ENCODE measurements around the gene TPD52L2. TPM values are rescaled to one million over a fixed set of nuclear protein-coding genes. Genes with fewer than 3 reads are reported as not detected.
"Not testable (repeated sequence)": the region's sequence is repeated elsewhere in the genome, so short reads cannot be mapped to it uniquely, and the experiment has no call there.

Gene TPD52L2
- total RNA-seq, 1 donor from 2014 or later: 112 TPM

DNA sequence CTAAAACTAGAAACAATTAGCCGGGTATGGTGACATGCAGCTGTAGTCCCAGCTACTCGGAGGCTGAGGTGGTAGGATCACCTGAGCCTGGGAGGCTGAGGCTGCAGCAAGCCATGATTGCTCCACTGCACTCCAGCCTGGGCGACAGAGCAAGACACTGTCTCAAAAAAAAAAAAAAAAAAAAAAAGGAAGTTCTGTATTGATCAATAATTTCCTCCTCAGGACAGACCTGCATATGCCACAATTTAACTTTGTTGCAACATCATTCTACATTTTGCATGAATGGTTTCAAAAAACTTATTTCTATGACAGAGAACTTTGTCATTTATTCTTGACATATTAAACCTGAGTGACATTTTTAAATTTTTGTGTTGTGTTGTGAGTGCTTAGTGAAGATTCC is 35.3 kb downstream of the TPD52L2 start:
- no peak overlapping the region for H3K4me3 ChIP-seq (ENCODE audit: low read depth, low read length)
- no peak for TF ChIP-seq CTCF (conservative IDR thresholded peaks at IDR 0.05; ENCODE audit: low read depth, low read length)
- no peak for DNase-seq (ENCODE audit: low read depth)

- no peak overlapping the region for H3K4me3 ChIP-seq (ENCODE audit: low read depth, low read length)
- no peak for TF ChIP-seq CTCF (conservative IDR thresholded peaks at IDR 0.05; ENCODE audit: low read depth, low read length)
Observed at GRCh38 chr20:63903796-63904561, 38.9 kb downstream of the TPD52L2 start.

DNA sequence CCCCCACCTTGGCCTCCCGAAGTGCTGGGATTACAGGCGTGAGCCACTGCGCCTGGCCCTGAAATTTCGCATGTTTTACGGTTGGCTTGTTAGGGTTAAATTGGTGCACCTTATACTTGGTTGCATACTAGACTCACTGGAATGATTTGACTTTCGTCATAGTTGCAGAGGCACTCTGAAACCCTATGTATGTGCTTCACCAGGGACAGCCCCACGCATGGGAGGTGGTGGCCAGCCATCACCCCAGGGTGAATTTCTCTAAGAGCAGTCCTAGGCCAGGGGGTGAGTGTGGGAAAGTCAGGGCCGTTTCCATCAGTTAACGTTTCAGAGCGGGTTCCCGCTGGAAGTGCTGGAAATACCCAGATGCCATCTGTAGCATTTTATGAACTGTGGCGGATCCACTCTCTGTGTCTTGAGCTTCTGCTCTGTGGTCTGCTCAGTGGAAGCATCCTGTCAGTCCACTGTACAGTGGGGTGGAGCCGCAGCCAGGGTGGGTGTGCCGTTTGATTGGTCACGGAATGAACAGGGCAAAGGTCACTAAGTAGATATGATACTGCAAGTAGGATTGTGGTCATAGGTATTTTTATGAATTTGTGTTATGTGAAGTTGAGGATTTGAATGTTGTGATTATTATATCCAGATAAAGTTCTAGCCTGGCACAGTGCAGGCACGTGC is 43.1 kb downstream of the TPD52L2 start:
- no peak overlapping the region for H3K4me3 ChIP-seq (ENCODE audit: low read depth, low read length)
- TF ChIP-seq CTCF (conservative IDR thresholded peaks at IDR 0.05; ENCODE audit: low read depth, low read length): no peak
- DNase-seq (ENCODE audit: low read depth): no peak

More at GRCh38 chr20:63903796-63904561, 38.9 kb downstream of the TPD52L2 start:
- no peak for DNase-seq (ENCODE audit: low read depth)

DNA sequence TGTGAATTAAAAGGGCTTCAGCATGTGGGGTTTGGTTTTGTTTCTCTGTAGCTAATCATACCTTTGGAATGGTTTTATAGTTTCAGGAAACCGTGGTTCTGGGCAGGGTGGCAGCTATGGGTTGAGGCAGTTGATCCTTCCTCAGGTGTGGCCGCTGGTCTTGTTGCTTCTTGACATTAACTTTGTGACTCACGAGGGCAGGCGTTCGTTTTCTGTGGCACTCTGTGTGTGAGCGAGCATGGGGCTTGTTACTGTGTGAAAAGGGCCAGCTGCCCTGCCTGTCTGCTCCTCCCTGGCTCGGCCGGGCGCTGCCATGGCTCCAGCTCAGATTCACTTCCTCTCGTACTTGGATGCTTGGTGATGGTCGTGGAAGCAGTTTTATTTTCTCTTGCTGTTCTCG is 46.1 kb downstream of the TPD52L2 start:
- H3K4me3 ChIP-seq (ENCODE audit: low read depth, low read length): no peak overlapping the region
- TF ChIP-seq CTCF (conservative IDR thresholded peaks at IDR 0.05; ENCODE audit: low read depth, low read length): no peak
- DNase-seq (ENCODE audit: low read depth): no peak

DNA sequence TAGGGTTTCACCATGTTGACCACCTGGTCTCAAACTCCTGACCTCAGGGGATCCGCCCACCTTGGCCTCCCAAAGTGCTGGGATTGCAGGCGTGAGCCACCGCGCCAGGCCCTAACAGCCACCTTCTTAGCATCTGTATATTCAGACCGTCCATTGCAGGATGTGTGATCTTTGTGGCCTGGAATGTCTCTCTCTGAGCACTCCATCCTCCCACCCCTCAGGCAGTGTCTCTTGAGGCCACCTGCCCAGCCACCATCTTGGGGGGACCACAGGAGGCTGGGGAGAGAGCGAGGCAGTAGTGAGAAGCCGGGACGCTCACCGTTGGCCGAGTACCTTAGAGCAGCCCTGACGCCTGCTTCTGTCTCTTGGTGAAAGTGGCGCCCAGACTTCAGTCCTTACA is 48.7 kb downstream of the TPD52L2 start:
- DNase-seq (ENCODE audit: low read depth): no peak
- H3K4me3 ChIP-seq (ENCODE audit: low read depth, low read length): no peak overlapping the region
- no peak for TF ChIP-seq CTCF (conservative IDR thresholded peaks at IDR 0.05; ENCODE audit: low read depth, low read length)

GRCh38 chr20:63915471-63915870 is 50.4 kb downstream of the TPD52L2 start:
- DNase-seq (ENCODE audit: low read depth): no peak
- TF ChIP-seq CTCF (conservative IDR thresholded peaks at IDR 0.05; ENCODE audit: low read depth, low read length): no peak
- no peak overlapping the region for H3K4me3 ChIP-seq (ENCODE audit: low read depth, low read length)

GRCh38 chr20:63916371-63916939 is 51.4 kb downstream of the TPD52L2 start:
- not testable (repeated sequence) for DNase-seq (ENCODE audit: low read depth)

More at GRCh38 chr20:63916371-63916939, 51.4 kb downstream of the TPD52L2 start:
- not testable (repeated sequence) for H3K4me3 ChIP-seq (ENCODE audit: low read depth, low read length)
